Mesodermal cell (in vitro differentiated cells): Measurements from ENCODE around the gene CPNE2. TPM values are rescaled to one million over a fixed set of nuclear protein-coding genes. Genes with fewer than 3 reads are reported as not detected.
A peak's percentile ranks its signal among the peaks of the same experiment; 100 is the strongest.

ENCODE experiments used
- H3K27ac ChIP-seq: 2 replicates; pipeline ENCODE4 v1.7.0; 2013; ENCODE audit warnings: mild to moderate bottlenecking, low read depth, low read length, moderate library complexity; ENCODE audit not compliant: severe bottlenecking
- H3K36me3 ChIP-seq: 2 replicates; pipeline ENCODE4 v1.7.1; 2013; ENCODE audit warnings: mild to moderate bottlenecking, low read length, moderate library complexity; ENCODE audit not compliant: control insufficient read depth, insufficient read depth
- H3K4me1 ChIP-seq: one replicate; pipeline ENCODE4 v1.7.1; 2013; ENCODE audit warnings: mild to moderate bottlenecking, low read length; ENCODE audit not compliant: insufficient read depth, control insufficient read depth, poor library complexity, severe bottlenecking
- H3K4me3 ChIP-seq: 2 replicates; pipeline ENCODE4 v1.7.0; 2013; ENCODE audit warnings: low read length, control low read depth, mild to moderate bottlenecking; ENCODE audit not compliant: insufficient read depth, poor library complexity, severe bottlenecking; ENCODE audit errors: extremely low read depth
- H3K9me3 ChIP-seq: 2 replicates; pipeline ENCODE4 v1.7.1; 2013; ENCODE audit warnings: mild to moderate bottlenecking, low read length, moderate library complexity; ENCODE audit not compliant: control insufficient read depth
- WGBS, 2 experiments: methylation state at CpG; one replicate each; pipeline ENCODE4 v1.1.5; 2013; ENCODE audit warnings: missing lambda C conversion rate in 2 of 2; ENCODE audit not compliant: insufficient coverage in 2 of 2; 5-methylcytosine and 5-hydroxymethylcytosine counted together
- polyA plus RNA-seq, 2 experiments: library from polyadenylated mRNA; stranded (reverse); fragments of 50-300 nt; gene quantifications; one replicate each; pipeline ENCODE4 v1.2.3, GENCODE V29; 2013

Gene CPNE2
- 78.9 TPM for polyA plus RNA-seq (2013, experiment 1 of 2)
- 68.7 TPM for polyA plus RNA-seq (2013, experiment 2 of 2)

- Histone ChIP-seq H3K36me3 (peaks cover 17% of the 10 kb centered on the region), H3K4me3 (peak within 1 kb of the TSS; percentile 59), H3K9me3 (no peaks in the 10 kb centered on the region), H3K27ac (peak within 1 kb of the TSS; percentile 54), H3K4me1 (peaks cover 11% of the 10 kb centered on the region)
- 0 to 1% methylated on average over 62 to 73 of the region's 100 CpGs for WGBS, 2 experiments
Measured at GRCh38 chr16:57091975-57092785, at the start of gene CPNE2. TSS of gene CPNE2 (plus strand) at chr16:57092583. CDS start at chr16:57110743, 18,160 bp downstream.

DNA sequence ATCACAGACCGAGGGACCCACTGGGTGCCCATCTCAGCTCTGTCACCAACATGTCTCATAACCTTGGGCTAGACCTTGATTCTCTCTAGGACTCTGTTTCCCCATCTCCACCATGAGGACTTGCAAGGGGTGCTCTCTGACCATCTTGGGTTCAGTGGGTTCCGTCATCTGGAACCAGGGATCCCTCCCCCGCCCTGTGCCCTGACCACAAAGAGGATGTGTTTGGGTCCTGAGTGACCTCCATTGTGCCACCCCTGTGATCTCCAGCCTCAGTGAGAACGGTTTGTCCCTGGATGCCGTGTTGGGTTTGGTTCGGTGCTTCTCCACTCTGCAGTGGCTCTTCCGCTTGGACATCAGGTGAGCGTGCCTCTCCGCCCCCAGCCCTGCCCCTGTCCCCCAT, 49.1 kb upstream of the CPNE2 start:
- 93 to 95% methylated on average over 8 to 9 of the region's 9 CpGs for WGBS, 2 experiments
- Histone ChIP-seq H3K27ac (no peak overlapping the region), H3K4me3 (no peak overlapping the region), H3K36me3 (no peaks in the 10 kb centered on the region), H3K9me3 (no peaks in the 10 kb centered on the region), H3K4me1 (no peaks in the 10 kb centered on the region)

- H3K4me1 ChIP-seq, result no peaks in the 10 kb centered on the region
- no peak overlapping the region for H3K27ac ChIP-seq
- no peaks in the 10 kb centered on the region for H3K36me3 ChIP-seq
- WGBS, 2 experiments, result 77 to 86% methylated on average over 3 to 4 of the region's 12 CpGs
- no peak overlapping the region for H3K4me3 ChIP-seq
- no peaks in the 10 kb centered on the region for H3K9me3 ChIP-seq
Measured at GRCh38 chr16:57044931-57045693, 47.3 kb upstream of the CPNE2 start.

GRCh38 chr16:57045694-57046381, 46.5 kb upstream of the CPNE2 start:
- H3K9me3 ChIP-seq, result no peaks in the 10 kb centered on the region
- H3K36me3 ChIP-seq, result no peaks in the 10 kb centered on the region
- 36 to 39% methylated on average over 9 to 13 of the region's 13 CpGs for WGBS, 2 experiments
- H3K4me3 ChIP-seq, result no peak overlapping the region
- H3K4me1 ChIP-seq, result no peaks in the 10 kb centered on the region
- no peak overlapping the region for H3K27ac ChIP-seq

DNA sequence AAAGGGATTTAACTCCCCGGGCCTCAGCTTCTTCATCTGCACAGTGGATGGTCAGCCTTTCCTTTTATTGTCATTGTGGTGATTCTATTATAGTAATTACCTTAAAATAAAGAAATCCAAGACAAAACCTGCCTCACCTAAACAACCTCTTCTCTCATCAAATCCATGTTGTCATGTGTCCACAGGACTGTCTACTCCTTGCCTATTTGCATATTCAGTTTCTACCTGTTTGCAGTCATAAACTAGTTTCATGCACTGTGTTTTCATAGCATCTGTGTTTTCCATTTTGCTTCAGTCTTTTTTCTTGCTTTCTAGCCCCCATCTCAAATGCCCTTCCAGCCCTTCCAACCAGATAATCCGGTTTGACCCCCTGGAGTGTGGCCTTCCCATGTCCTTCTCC, 44.3 kb upstream of the CPNE2 start:
- Histone ChIP-seq H3K9me3 (no peaks in the 10 kb centered on the region), H3K36me3 (no peaks in the 10 kb centered on the region), H3K4me3 (no peak overlapping the region), H3K27ac (no peak overlapping the region), H3K4me1 (no peaks in the 10 kb centered on the region)
- WGBS, 2 experiments, result 27 to 80% methylated on average over 1 of the region's 2 CpGs

DNA sequence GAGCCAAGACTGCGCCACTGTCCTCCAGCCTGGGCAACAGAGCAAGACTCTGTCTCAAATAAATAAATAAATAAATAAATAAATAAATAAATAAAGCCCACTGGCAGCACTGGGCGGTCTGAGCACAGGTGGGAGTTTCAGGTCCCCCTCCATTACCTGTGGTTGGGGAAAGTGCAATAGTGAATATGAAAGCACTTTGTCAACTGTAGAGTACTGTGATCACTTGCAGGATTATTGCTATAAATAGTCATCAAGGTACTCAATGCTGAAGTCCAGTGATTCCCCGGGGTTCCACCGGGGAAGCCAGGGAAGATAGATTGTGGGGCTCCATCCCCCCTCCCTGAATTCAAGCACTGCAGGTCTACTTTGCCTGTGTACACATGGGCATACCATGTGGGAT, 42.7 kb upstream of the CPNE2 start:
- Histone ChIP-seq H3K9me3 (no peaks in the 10 kb centered on the region), H3K36me3 (no peaks in the 10 kb centered on the region), H3K4me3 (no peak overlapping the region), H3K27ac (no peak overlapping the region), H3K4me1 (no peaks in the 10 kb centered on the region)
- 100% methylated on average over 1 of the region's 4 CpGs; no CpG with 5 or more reads in 1 of the 2 experiments for WGBS, 2 experiments

DNA sequence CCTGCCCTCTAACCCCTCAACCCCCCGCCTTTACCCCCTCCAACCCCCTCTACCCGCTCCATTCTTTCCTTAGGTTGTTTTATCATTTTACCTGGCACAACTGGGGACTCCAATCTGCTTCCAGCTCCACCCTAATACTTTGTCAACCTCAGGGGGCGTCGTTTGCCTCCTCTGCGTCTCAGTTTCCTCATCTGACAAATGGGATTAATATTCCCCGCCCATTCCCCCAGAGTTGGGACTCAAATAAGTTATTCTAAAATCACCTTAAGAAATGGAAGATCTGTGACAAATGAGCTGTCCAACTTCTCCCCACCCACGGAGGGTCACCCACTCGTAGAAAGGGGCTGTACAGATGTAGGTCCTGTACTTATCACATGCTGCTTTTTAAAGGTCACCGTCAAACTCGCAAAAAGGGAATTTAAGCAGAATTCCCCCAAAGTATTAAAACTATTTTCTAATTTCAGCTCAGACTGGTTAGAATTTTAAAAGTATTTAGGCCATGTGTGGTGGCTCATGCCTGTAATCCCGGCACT, 40.6 kb upstream of the CPNE2 start:
- WGBS, 2 experiments, result 91 to 93% methylated on average over 4 to 5 of the region's 11 CpGs
- H3K4me1 ChIP-seq, result no peaks in the 10 kb centered on the region
- no peak overlapping the region for H3K27ac ChIP-seq

GRCh38 chr16:57053206-57053605, 39.2 kb upstream of the CPNE2 start:
- WGBS, 2 experiments, result 92 to 96% methylated on average over 6 to 8 of the region's 9 CpGs

More for the DNA sequence above, 40.6 kb upstream of the CPNE2 start:
- Histone ChIP-seq H3K36me3 (no peaks in the 10 kb centered on the region), H3K4me3 (no peak overlapping the region), H3K9me3 (no peaks in the 10 kb centered on the region)

DNA sequence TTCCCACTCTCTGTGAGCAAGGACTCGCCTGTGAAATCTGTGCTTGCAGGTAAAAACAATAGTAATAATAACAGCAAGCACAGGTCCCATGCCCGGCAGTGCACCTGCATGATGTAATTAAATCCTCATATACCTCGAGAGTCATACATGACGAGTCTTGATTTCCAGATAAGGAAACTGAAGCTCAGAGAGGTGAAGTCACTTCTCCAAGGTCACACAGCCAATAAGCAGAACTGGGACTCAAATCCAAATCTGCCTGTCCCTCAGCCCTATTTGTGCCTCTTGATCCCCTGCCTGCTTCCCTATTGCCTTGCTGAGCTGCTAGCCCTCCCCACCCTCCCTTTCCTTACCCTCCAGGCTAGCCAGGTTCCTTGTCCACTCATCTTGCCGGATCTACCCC, 38.0 kb upstream of the CPNE2 start:
- Histone ChIP-seq H3K9me3 (no peaks in the 10 kb centered on the region), H3K4me3 (no peak overlapping the region), H3K36me3 (no peaks in the 10 kb centered on the region), H3K27ac (no peak overlapping the region), H3K4me1 (no peaks in the 10 kb centered on the region)
- WGBS, 2 experiments, result 88 to 90% methylated on average over 4 to 5 of the region's 5 CpGs

More at GRCh38 chr16:57053206-57053605, 39.2 kb upstream of the CPNE2 start:
- Histone ChIP-seq H3K27ac (no peak overlapping the region), H3K9me3 (no peaks in the 10 kb centered on the region), H3K4me3 (no peak overlapping the region), H3K36me3 (no peaks in the 10 kb centered on the region), H3K4me1 (no peaks in the 10 kb centered on the region)

- Histone ChIP-seq H3K4me3 (no peak overlapping the region), H3K36me3 (no peaks in the 10 kb centered on the region), H3K4me1 (no peaks in the 10 kb centered on the region), H3K9me3 (no peaks in the 10 kb centered on the region), H3K27ac (no peak overlapping the region)
- 82 to 94% methylated on average over 5 to 7 of the region's 7 CpGs for WGBS, 2 experiments
Measured at GRCh38 chr16:57054771-57055170, 37.6 kb upstream of the CPNE2 start.
